ENCODE results near the gene SIT1.

SIT1 gene

GRCh38 chr9:35682520-35683315 lies 32.0 kb upstream of the SIT1 start:
- DNase-seq: no peak

DNA sequence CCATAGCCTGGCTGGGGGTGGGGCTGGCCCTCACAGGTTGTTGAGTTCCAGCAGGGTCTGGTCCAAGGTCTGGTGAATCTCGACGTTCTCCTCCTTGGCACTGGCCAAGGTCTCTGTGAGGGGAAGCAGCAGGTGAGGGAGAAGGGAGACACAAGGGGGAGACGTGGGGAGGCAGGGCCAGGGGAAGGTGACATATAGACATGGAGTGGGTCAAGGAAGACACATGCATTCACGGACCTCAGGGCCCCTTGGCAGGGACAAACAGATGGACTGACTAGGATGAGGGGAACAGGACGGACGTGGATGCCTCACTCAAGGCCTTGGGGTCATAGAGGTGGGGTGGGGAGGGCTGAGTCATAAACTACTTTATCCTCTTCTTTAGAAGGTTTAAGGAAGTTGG lies 31.3 kb upstream of the SIT1 start:
- no peak for DNase-seq

GRCh38 chr9:35681341-35682002 lies 30.7 kb upstream of the SIT1 start:
- no peak for DNase-seq

- DNase-seq: no peak
These were observed 29.8 kb upstream of the SIT1 start for GRCh38 chr9:35680331-35681105.

- no peak for DNase-seq
These were observed 29.1 kb upstream of the SIT1 start for GRCh38 chr9:35679766-35680330.

- no peak for DNase-seq
These were observed 28.4 kb upstream of the SIT1 start for GRCh38 chr9:35679091-35679490.

GRCh38 chr9:35675732-35676392 lies 25.1 kb upstream of the SIT1 start:
- no peak for DNase-seq

DNA sequence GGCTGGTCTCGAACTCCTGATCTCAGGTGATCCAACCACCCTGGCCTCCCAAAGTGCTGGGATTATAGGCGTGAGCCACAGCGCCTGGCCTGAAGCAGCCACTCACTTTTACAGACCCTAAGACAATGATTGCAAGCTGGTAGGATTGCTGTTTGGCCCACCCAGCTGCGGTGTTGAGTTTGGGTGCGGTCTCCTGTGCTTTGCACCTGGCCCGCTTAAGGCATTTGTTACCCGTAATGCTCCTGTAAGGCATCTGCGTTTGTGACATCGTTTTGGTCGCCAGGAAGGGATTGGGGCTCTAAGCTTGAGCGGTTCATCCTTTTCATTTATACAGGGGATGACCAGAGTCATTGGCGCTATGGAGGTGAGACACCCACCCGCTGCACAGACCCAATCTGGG lies 24.5 kb upstream of the SIT1 start:
- no peak for DNase-seq

DNA sequence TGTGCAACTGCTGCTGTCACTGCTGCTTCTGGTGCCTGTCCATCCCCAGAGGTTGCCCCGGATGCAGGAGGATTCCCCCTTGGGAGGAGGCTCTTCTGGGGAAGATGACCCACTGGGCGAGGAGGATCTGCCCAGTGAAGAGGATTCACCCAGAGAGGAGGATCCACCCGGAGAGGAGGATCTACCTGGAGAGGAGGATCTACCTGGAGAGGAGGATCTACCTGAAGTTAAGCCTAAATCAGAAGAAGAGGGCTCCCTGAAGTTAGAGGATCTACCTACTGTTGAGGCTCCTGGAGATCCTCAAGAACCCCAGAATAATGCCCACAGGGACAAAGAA lies 23.3 kb upstream of the SIT1 start:
- no peak for DNase-seq

- no peak for DNase-seq
These were observed 22.6 kb upstream of the SIT1 start, which contains the start of gene CA9 for GRCh38 chr9:35673132-35674024. Gene CA9, plus strand, starts transcription at chr9:35673928. Its CDS starts 32 bp downstream, at chr9:35673960.

- no peak for DNase-seq
These were observed 18.8 kb upstream of the SIT1 start for GRCh38 chr9:35669331-35670145.

DNA sequence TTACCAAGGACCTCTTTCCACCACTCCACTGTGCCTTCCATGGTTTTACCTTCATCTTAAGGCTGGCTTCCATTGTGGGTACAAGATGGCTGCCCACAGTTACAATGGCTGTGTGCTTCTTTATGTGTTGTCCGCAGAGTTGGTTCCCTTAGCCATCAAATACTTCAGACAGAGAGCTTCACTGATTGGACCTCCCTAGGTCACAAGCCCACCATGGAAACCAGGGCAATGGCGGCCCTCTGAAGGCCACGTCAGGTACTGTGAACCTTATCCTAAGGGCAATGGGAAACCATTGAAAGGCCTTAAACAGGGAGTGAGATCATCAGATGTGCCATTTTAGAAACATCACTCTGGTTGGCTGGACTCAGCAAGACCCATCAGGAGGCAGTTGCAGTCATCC lies 17.2 kb upstream of the SIT1 start:
- DNase-seq: no peak

- DNase-seq: no peak
These were observed 15.8 kb upstream of the SIT1 start for GRCh38 chr9:35666549-35666948.

- DNase-seq: no peak
These were observed 15.3 kb upstream of the SIT1 start for GRCh38 chr9:35666045-35666444.

DNA sequence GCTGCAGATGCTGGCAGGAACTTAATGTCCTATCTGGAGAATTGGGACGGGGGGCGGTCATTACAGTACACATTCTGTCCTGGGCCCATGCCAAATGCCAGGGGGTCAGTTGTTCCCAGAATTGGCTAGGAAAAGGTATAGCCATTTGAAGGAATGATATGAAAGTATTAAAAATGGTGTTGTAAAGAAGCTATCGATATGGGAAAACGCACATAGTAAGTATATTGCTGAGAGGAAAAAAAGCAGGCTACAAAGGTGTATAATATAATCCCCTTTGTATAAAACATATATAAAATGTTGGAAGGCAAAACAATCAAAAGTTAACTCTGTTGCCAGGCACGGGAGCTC lies 14.7 kb upstream of the SIT1 start:
- DNase-seq: no peak

- peak; percentile 43 for DNase-seq
These were observed 14.1 kb upstream of the SIT1 start, which contains the start of gene ARHGEF39 for GRCh38 chr9:35664531-35665470. Gene ARHGEF39, minus strand, starts transcription at chr9:35665195. Its CDS starts 26 bp downstream, at chr9:35665169.

DNA sequence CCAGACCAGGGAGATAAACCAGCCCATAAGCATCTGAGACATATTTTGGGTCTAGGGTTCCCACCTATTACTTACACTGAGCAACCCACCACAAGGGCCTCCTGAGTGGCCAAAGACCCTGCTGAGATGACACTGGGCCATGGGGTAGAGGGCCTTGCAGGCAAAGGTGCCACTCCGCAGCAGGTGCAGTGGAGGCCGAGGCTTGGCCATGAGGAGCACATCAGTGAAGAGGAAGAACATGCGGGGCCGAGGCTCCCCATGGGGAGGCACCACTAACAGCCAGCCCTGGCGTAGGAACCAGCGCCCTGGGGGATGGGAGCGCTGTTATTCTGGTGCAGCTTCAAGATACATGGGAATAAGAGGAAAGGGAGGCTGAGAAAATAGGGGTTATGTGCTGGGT lies 11.7 kb upstream of the SIT1 start:
- no peak for DNase-seq

DNA sequence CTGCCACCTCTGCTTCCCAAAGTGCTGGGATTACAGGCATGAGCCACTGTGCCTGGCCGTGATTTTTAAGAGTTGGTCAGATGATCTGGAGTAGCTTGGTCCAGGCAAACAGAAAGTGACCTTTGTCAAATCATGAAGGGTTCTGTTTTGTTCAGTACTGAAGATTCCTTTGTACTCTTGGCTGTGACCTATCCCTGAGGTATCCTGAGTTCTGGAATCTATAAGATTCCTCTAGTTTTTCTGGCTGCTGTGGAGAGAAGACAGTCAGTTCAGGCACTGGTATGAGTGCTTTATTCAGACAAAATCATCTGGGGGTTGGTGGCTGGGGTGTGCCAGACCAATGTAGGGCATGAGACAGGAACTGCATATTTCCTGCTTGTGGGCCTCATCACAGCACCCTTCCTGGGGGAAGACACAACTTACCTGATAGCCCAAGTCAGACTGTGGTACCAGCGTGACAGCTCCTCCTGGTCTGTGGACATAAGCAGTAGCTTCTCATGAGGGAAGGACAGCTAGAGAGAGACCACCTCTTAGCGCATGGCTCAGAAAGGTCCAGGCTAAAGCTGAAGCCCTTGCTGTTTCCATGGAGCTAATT lies 11.1 kb upstream of the SIT1 start:
- no peak for DNase-seq

DNA sequence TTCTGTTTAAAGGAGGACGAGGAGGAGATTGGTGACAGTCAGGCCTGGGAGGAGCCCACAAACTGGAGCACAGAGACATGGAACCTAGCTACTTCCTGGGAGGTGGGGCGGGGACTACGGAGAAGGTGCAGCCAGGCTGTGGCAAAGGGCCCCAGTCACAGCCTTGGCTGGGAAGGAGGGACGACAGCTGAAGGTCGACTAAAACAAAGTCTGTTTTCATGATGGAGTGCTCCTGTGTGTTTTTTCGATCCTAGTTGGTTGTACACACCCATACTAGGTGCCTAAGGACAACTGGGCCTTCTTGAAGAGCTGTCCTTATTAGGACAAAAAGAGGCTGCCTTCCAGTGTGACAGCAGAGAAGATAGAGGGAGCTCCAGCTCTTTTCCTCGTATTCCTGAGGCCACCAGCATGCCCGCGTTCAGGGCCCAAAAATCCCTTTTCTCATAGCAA lies 10.3 kb upstream of the SIT1 start:
- DNase-seq: no peak
